ENCODE results near the gene GMPR.
"Not testable (repeated sequence)": the region's sequence is repeated elsewhere in the genome, so short reads cannot be mapped to it uniquely, and the experiment has no call there.

GMPR gene

DNA sequence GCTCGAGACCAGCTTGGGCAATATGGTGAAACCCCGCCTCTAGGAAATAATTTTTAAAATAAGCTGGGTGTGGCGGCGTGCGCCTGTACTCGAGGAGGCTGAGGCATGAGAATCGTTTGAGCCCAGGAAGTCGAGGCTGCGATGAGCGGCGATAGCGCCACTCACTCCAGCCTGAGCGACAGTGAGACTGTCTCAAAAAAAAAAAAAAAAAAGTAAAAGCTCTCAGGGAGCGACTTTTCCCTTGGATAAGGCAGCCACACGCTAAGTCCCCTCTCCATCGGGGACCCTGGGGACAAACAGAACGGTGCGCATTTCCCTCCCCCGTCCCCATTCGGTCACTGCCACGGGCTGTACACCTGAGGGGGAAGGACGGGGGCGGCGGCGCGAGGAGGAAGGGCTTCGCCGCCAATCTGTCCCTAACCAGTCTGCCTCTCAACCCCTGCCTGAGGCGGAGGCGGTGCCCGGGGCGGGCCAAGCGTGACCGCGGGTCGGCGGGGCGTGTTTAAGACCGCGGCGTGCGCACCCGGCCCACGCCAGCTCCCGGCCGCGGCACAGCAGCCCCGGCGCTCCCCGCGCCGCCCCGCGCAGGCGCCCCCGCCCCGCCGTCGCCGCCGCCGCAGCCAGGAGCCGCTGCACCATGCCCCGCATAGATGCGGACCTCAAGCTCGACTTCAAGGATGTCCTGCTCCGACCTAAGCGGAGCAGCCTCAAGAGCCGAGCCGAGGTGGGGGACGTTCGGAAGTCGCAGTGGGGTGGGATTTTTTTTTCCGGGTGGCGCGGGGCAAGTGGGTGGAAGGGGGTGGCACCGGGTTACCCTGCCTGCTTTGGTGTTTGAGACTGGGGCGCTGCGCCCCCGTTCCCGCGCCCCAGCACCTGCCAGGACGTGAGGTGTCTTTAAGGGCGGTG, at the start of gene GMPR:
Gene GMPR (plus strand): TSS at position 531 of the 906 bp plus-strand sequence. CDS start 107 bp downstream, at position 638.
- DNase-seq: peak; percentile 85

DNA sequence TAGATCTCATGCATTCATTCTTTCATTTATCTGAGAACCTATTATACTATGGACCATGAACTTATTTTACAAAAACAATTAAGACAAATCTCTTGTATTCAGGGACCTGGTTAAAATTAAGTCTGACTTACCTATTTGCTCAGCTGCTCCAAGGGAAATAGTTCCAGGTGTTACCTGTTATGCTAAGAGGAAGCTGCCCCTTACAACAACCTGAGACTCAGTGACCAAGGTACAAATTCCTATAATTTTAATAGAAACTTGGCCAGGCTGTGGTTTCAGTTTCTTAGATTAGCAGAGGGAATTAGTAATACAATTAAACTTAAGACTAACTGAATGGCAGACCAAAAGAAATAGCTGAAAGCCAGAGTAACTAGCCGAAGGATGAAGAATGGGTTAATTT, 48.2 kb upstream of the GMPR start:
- no peak for DNase-seq

DNA sequence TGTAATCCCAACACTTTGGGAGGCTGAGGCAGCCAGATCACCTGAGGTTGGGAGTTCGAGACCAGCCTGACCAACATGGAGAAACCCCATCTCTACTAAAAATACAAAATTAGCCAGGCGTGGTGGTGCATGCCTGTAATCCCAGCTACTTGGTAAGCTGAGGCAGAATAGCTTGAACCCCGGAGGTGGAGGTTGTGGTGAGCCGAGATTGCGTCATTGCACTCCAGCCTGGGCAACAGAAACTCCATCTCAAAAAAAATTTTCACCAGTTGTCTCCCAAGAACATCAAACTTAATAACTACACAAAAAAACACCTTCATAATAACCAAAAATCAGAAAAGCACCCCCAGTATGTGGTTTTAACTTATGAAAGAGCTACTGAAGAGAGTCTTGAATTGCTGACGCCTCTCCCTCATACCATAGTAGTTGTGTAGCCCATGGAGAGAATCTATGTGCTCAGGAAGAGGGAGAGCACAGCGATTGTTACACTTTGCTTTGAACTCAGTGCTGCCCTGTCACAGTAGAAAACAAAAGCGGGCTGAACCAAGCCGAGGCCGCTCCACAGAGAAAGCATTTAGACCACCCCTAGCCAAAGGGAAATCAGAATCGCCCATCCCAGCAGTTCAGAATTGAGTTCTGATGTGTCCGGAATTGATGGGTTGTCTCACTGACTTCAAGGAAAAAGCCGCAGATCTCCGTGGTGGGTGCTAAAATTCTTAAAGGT, 42.0 kb upstream of the GMPR start:
- DNase-seq: no peak

DNA sequence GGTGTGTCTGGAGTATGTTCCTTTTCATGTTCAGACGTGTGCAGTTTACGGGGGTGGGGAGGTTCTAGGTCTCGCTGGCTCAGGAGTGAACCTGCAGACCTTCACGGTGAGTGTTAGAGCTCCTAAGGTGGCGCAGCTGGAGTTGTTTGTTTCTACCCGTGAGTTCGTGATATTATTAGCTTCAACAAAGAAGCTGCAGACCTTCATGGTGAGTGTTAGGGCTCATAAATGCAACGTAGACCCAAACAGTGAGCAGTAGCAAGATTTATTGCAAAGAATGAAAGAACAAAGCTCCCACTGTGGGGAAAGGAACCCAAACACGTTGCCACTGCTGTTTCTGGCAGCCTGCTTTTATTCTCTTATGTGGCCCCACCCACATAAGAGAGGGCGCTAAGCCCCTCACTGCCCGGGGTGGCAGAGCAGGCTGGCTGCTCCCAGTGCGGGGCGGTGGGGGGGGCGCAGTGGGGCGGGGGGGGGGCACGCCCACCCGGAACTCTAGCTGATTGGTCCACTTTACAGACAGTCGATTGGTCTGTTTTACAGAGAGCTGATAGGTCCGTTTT, 41.3 kb upstream of the GMPR start:
- DNase-seq: no peak

DNA sequence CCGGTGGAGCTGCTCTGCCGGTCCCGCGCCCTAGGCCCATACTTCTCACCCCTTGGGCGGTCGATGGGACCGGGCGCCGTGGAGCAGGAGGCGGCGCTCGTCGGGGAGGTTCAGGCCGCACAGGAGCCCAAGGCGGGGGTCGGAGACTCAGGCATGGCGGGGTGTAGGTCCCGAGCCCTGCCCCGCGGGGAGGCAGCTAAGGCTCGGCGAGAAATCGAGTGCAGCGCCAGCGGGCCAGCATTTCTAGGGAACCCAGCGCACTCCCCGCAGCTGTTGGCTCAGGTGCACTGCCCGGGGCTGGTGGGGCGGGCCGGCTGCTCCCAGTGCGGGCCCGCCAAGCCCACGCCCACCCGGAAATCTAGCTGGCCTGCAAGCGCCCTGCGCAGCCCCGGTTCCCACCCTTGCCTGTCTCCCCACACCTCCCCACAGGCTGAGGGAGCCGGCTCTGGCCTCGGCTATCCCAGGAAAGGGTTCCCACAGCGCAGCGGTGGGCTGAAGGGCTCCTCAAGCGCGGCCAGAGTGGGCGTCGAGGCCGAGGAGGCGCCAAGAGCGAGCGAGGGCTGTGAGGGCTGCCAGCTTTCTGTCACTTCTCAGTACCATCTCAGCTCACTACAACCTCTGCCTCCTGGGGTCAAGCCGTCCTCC, 40.2 kb upstream of the GMPR start:
- no peak for DNase-seq

DNA sequence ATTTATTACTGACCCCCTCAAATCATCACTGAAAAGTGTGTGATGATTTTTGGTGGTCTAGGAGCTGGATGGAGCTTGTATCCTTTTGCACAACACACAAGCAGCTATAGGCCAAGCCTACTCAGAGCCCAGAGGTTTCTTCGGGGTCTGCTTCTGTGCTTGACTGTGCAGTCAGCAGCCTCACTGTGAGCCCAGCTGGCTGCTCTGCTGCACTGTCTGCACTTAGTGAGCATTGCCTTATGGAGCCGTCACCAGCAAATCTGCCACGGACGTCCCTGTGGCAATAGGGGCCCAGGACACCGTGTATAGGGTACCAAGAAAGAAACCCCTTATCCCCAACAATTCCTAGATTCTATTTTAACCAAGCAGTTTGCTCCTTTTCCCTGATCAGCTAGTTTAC, 38.6 kb upstream of the GMPR start:
- DNase-seq: no peak

DNA sequence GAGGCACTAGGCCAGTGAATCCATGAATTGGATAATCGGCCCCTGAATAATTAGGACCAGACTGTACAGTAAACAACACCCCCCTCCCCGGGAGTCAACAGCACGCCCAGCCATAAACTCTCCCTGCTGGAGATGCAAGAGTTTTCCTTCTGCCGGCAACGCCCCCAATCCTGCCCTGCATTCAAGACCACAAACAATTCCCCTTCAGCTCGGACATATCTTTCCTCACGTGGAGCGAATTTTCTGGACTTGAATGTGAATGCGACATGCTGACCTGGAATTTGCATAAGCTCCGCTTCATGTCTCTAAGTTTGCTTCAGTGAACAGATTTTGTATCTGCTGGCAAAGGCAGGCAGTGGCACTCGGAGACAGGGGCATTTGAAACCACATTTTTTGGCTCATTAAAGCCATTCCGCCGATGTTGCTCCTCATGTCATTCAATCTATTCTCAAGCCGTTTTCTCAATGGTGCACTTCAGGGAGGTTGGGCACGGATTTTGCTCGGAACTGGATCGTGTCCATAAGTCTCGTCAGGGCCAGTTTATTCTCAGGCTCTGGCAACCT, 38.0 kb upstream of the GMPR start:
- DNase-seq: no peak

DNA sequence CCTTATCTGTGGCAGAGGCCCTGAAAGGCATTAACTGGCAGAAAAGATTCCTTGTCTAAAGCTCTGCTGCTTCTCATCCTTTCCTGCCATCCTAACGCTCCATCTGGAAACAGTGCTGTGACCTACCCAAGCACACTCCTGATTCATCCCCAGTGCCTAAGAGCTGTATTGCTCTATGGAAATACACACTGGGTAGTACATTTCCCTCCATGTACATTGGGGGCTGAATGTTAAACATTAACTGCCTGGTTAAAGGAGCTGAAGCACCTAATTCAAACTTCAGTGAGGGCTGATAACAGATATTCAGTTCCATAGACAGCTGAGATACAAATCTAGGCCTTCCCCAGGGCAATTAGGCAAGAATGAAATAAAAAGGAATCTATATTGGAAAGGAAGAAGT, 36.7 kb upstream of the GMPR start:
- DNase-seq: no peak

DNA sequence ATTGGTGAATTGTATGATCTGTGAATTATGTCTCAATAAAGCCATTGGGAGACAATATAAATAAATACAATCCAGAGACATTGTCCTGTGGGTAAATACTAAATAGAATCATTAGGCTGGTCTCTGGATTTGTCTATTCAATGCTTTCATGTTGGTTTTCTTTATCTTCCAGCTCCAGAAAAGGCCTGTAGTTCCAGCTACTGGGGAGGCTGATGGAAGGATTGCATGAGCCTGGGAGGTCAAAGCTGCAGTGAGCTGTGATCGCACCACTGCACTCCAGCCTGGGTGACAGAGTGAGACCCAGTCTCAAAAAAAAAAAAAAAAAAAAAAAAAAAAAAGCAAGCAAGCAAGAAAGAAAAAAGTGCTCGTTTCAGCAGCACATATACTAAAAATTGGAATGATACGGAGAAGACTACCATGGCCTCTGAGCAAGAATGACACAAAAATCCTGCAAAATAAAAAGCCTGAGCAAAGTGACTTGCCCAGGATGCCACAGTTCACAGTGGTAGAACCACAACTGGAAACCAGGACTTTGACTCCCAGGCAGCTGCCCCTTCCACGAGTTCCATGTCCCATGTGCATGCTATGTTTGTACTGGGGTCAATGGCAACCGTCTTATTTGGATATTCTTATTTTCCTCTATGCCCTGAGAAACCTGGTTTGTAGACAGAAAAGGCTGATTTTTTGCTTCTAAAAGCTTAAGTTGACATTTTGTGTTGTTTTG, 33.6 kb upstream of the GMPR start:
- DNase-seq: no peak

DNA sequence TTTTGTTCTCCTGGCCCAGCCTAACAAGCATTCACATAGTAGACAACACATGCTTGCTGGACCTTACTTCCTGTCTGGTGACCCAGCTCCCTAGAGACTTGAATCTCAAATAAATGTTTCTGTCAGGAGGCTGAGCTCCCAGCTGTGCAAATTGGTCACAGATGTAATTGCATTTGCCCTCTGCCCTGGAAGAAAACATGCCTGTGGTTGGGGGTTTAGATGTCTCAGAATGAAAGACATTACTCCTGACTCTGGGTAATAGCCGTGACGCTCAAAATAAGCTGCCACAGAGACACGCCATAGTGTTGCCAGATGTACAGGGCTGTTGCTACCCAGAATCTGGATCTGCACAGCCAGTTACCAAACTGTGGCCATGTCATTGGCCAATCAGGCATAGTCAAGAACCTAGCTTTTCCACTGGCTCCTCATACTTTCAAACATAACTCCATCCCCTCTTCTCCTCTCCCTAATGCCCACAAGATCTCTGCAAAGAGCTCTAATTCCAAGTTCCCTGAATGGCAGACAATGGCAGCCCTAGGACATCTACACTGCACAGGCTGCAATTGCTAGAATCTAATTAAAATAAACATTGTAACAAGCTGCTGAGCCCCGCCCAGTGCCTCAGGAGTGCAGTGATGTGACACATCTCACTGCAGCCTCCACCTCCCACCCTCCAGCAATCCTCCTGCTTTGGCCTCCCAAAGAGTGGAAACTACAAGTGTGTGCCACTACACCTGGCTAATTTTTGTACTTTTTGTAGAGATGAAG, 32.8 kb upstream of the GMPR start:
- DNase-seq: no peak

DNA sequence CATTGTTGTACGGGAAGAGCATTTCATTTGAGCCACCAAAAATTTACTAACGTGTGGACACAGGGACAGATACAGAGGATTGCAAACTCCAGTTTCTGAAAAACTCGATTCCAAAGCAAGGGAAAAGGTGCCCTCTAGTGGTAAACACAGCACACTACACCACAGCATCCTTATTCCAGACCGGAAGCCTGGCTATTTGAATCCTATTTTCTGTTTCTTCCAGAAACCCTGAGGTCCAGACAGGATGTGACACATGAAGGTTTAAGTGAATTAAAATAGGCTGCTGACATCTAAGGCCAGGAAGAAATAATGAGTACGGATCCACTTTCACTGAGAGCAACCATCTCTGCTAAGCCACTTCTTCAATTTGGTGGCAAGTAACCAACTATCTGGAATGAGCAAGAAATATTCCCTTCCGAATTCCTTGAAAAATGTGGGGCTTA, 31.8 kb upstream of the GMPR start:
- DNase-seq: no peak

DNA sequence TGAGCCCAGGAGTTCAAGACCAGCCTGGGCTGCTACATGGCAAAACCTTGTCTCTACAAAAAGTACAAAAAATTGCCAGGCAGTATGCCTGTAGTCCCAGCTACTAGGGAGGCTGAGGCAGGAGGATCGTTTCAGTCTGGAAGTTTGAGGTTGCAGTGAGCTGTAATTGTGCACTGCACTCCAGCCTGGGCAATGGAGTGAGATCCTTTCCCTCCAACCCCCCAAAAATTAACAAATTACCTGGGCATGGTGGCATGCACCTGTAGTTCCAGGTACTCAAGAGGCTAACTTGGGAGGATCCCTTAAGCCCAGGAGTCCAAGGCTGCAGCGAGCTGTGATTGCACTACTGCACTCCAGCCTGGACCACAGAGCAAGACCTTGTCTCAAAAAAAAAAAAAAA, 29.4 kb upstream of the GMPR start:
- DNase-seq: no peak

DNA sequence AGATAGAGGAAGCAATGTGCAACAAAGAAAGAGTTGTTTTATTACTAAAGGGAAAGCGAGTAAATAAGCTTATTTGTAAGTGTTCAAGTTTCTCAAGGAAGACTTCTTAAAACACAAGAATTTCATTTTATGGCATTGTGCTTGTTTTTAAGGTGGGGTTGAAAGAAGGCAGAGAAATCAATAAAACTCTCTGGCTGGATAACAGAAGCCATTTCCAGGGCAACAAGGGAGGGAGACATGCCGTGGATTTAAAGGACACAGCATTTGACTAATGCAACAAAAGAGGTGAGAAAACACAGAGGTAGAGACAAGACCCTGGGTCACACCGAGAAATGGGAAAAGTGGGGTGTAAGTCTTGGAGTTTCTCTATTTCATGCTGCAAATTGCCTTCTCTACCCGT, 28.8 kb upstream of the GMPR start:
- DNase-seq: no peak

DNA sequence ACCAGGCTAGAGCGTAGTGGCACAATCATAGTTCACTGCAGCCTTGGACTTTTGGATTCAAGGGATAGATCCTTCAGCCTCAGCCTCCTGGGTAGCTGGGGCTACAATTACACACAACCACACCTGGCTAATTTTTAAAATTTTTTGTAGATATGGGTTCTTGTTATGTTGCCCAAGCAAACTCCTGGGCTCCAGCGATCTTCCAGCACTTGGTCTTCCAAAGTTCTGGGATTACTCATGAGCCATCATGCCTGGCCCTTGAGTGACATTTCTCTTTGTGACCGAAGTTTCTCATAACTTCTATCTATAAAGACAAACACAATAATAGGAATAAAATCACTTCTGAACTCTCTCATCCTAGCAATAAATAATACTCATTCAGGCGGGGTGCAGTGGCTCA, 26.1 kb upstream of the GMPR start:
- DNase-seq: no peak

DNA sequence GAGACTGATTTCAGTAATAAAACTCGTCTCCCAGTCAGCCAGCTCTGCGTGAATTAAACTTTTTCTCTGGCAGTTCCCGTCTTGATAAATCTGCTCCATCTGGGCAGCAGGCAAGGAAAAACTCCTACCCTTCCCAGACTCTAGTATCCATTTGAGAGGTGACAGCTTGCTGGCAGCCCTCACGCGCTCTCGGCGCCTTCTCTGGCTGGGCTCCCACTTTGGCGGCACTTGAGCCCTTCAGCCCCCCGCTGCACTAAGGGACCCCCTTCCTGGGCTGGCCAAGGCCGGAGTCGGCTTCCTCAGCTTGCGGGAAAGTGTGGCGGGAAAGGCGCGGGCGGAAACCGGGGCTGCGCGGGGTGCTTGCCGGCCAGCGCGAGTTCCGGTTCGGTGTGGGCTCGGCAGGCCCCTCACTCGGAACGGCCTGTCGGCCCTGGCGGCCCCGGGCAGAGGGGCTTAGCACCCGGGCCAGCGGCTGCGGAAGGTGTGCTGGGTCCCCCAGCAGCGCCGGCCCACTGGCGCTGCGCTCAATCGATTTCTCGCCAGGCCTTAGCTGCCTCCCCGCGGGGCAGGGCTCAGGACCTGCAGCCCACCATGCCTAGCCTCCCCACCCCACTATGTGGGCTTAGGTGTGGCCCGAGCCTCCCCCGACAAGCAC, 21.8 kb upstream of the GMPR start:
- DNase-seq: no peak

DNA sequence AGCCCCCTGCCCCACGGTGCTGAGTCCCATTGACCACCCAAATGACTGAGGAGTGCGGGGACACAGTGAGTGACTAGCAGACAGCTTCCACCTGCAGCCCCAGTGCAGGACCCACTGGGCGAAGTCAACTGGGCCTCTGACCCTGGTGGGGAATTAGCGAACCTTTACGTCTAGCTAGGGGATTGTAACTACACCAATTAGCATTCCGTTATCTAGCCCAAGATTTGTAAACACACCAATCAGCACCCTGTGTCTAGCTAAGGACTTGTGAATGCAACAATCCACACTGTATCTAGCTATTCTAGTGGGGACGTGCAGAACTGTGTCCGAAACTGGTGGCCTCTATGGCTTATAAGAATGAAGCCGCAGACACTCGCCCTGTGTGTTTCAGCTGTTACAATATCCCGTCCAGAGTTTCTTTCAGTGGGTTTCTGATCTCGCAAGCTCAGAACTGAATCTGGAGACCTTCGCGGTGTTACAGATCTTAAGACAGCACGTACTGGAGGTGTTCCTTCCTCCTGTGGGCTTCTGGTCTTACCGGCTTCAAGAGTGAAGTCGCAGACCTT, 21.1 kb upstream of the GMPR start:
- DNase-seq: no peak

DNA sequence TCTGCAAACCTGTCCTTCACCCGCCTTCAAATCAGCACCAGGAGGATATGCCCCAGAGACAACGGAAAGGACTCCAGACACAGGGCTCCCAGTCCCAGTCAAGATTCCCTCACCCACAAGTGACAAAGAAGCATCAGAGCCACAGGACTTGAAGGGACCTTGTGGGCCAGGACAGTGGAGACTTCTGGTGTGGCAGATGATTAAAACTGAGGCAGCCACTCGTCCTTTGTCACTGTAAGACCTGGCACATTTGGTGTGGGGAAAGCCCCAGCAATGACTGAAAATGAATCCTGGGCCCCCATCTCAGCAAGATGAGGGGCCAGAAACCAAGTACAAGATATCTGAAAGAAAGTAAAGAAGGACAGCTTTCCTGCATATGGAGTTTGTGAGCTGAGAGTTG, 15.6 kb upstream of the GMPR start:
- no peak for DNase-seq

DNA sequence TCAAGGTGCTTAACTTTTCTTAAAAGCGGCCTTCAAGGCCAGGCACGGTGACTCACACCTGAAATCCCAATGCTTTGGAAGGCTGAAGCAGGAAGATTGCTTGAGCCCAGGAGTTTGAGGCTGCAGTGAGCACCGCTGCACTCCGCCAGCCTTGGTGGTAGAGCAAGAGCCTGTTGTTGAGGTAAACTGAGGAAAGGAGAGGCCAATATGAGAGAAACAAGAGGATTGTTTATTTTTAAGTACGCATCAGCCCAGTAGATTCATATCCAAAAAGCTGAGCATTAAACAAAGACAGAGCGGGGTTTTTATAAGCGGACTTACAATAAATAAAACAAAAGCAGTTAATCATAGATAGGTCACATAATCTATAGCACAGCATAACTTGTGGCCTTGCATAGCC, 15.0 kb upstream of the GMPR start:
- no peak for DNase-seq

DNA sequence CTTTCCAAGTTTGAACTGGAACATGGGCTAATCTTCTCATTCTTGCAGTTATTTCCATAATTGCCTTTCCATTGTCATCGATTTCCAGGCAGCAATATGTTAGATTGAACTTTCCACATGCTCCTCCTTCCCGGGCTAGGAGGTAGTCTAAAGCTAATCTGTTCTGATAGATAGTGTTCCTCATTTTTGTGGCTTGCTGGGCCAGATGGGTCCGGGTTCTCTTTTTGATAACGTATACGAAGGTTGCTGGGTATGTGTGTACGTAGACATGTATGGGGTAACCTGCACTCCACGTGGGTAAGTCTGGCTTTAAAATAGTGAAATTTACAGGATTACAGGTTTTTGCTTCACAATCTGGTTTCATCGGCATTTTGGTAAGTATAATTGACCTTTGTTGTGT, 14.0 kb upstream of the GMPR start:
- DNase-seq: no peak

DNA sequence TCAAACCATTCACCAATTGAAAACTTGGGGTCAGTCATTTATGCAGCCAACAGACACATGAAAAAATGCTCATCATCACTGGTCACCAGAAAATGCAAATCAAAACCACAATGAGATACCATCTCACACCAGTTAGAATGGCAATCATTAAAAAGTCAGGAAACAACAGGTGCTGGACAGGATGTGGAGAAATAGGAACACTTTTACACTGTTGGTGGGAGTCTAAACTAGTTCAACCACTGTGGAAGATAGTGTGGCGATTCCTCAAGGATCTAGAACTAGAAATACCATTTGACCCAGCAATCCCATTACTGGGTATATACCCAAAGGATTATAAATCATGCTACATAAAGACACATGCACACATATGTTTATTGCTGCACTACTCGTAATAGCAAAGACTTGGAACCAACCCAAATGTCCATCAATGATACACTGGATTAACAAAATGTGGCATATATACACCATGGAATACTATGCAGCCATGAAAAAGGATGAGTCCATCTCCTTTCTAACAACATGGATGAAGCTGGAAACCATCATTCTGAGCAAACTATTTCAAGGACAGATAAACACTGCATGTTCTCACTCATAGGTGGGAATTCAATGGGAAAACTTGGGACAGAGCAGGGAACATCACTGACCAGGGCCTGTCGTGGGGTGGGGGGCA, 13.2 kb upstream of the GMPR start:
- not testable (repeated sequence) for DNase-seq
